Naive thymus-derived CD8-positive, alpha-beta T cell (primary cell): ENCODE results near the gene OTOG. TPM values are rescaled to one million over a fixed set of nuclear protein-coding genes. Genes with fewer than 3 reads are reported as not detected.

Experiments used
- ATAC-seq, 2 donors: fragments of 150-1000 bp; cut with Tn5 transposase in 1 of 2; sonication (Bioruptor Pico), chemical (Tn5 transposase) in 1 of 2; 1 replicate in 1 of 2; 2 replicates in 1 of 2; pipeline ENCODE4 v1.10.0; 2021; ENCODE audit warnings: mild to moderate bottlenecking in 2 of 2, moderate library complexity in 2 of 2
- POLR2A ChIA-PET: fragments of 350-600 bp; sonication (Branson Sonifier 250); formaldehyde crosslinking; loops from one replicate; lab custom pipeline; 2021; ENCODE audit warnings: antibody characterized with exemption; lab: Charles Lee
- DNase-seq, 10 donors: peaks; one replicate each; pipeline versions ENCODE4 v3.0.0 to v3.0.0-alpha.2; 2020 to 2022
- H3K27ac Mint-ChIP-seq, 10 donors: one replicate each; pipeline ENCODE4 v1.8.0; 2020 to 2022; ENCODE audit warnings: mild to moderate bottlenecking in 10 of 10, mixed read lengths in 10 of 10, moderate library complexity in 4 of 10, inconsistent platforms in 1 of 10
- H3K27me3 Mint-ChIP-seq, 5 donors: one replicate each; pipeline ENCODE4 v1.8.0; 2021 to 2022; ENCODE audit warnings: mixed read lengths in 5 of 5
- H3K36me3 Mint-ChIP-seq, 3 donors: one replicate each; pipeline ENCODE4 v1.8.0; 2020 to 2022; ENCODE audit warnings: mixed read lengths in 3 of 3, mild to moderate bottlenecking in 2 of 3, inconsistent platforms in 1 of 3
- H3K4me1 Mint-ChIP-seq, 4 donors: one replicate each; pipeline ENCODE4 v1.8.0; 2021 to 2022; ENCODE audit warnings: mixed read lengths in 4 of 4
- H3K4me3 Mint-ChIP-seq, 10 donors: one replicate each; pipeline ENCODE4 v1.8.0; 2020 to 2022; ENCODE audit warnings: mild to moderate bottlenecking in 10 of 10, mixed read lengths in 10 of 10, moderate library complexity in 6 of 10, inconsistent platforms in 1 of 10
- H3K9me3 Mint-ChIP-seq, 9 donors: one replicate each; pipeline ENCODE4 v1.8.0; 2020 to 2022; ENCODE audit warnings: mixed read lengths in 9 of 9, mild to moderate bottlenecking in 3 of 9, inconsistent platforms in 1 of 9, moderate library complexity in 1 of 9
- polyA plus RNA-seq, 3 donors: library from polyadenylated mRNA; unstranded; fragments of 300-500 nt; fragmentation: Illumina TruSeq; gene quantifications; one replicate each; pipeline ENCODE4 v1.2.3, GENCODE V29; 2021
- total RNA-seq, 8 experiments: library from RNA in 2 of 8; stranded (reverse) in 2 of 8; gene quantifications; one replicate each; pipeline ENCODE4 v1.2.3 and lab custom pipeline; 2021 to 2026

The OTOG gene, protein sequence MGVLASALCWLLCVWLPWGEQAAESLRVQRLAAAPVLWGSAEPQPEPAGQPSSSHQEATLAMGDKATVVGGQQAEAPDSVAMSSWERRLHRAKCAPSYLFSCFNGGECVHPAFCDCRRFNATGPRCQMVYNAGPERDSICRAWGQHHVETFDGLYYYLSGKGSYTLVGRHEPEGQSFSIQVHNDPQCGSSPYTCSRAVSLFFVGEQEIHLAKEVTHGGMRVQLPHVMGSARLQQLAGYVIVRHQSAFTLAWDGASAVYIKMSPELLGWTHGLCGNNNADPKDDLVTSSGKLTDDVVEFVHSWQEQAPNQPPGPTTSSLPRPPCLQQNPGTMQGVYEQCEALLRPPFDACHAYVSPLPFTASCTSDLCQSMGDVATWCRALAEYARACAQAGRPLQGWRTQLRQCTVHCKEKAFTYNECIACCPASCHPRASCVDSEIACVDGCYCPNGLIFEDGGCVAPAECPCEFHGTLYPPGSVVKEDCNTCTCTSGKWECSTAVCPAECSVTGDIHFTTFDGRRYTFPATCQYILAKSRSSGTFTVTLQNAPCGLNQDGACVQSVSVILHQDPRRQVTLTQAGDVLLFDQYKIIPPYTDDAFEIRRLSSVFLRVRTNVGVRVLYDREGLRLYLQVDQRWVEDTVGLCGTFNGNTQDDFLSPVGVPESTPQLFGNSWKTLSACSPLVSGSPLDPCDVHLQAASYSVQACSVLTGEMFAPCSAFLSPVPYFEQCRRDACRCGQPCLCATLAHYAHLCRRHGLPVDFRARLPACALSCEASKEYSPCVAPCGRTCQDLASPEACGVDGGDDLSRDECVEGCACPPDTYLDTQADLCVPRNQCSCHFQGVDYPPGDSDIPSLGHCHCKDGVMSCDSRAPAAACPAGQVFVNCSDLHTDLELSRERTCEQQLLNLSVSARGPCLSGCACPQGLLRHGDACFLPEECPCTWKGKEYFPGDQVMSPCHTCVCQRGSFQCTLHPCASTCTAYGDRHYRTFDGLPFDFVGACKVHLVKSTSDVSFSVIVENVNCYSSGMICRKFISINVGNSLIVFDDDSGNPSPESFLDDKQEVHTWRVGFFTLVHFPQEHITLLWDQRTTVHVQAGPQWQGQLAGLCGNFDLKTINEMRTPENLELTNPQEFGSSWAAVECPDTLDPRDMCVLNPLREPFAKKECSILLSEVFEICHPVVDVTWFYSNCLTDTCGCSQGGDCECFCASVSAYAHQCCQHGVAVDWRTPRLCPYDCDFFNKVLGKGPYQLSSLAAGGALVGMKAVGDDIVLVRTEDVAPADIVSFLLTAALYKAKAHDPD (N-terminal part only)
- total RNA-seq (not detected), polyA plus RNA-seq (not detected), total RNA-seq (lab: John Stamatoyannopoulos, UW) (0 reads per million in 6 experiments)

DNA sequence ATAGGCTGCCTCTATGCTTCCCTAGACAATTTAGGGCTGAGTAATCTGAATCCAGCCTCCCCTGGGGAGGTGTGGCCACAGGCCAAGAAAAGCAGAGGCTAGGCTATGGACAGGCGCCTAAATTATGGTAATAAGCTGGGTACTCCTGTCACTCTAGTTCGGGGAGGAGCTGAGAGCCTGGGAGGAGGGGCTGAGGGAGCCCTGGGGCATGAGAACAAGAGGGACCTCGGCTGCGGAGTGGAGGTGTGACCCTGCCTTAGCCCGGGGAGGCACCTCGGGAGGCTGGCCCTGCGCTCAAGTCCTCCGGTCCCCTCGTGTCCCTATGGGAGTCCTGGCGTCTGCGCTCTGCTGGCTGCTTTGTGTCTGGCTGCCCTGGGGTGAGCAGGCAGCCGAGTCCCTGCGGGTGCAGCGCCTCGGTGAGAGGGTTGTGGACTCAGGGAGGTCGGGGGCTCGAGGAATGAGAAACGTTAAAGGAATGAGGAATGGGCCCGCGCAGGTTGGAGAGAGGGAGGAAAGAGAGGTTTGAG lies at the start of gene OTOG:
Gene OTOG (plus strand): TSS at position 209 of the 527 bp plus-strand sequence. CDS start 114 bp downstream, at position 323.
- Mint-ChIP-seq H3K4me3 (no peak within 1 kb of the TSS), H3K27ac (peak within 1 kb of the TSS in 2 of 10 donors; percentile 5 to 82), H3K27me3 (peaks cover 26 to 42% (median 37%) of the 10 kb centered on the region in 5 donors), H3K4me1 (peaks cover 0 to 7% (median 3%) of the 10 kb centered on the region in 4 donors), H3K9me3 (no peaks in the 10 kb centered on the region), H3K36me3 (no peaks in the 10 kb centered on the region)
- DNase-seq (no peak), ATAC-seq (no peak)
- POLR2A ChIA-PET, result no interaction called here

- Mint-ChIP-seq H3K27me3 (peaks cover 0 to 5% (median 0%) of the 10 kb centered on the region in 5 donors), H3K9me3 (no peaks in the 10 kb centered on the region), H3K4me3 (no peak overlapping the region), H3K27ac (no peak overlapping the region), H3K36me3 (no peaks in the 10 kb centered on the region), H3K4me1 (peaks cover 0 to 2% (median 0%) of the 10 kb centered on the region in 4 donors)
- DNase-seq, result no peak
- ATAC-seq, result no peak
- POLR2A ChIA-PET, result no interaction called here
These were observed 49.0 kb upstream of the OTOG start for GRCh38 chr11:17498058-17498457.

GRCh38 chr11:17498475-17498874 lies 48.6 kb upstream of the OTOG start:
- peak overlapping the region in 1 of 10 donors; percentile 11 for H3K27ac Mint-ChIP-seq
- H3K9me3 Mint-ChIP-seq, result no peaks in the 10 kb centered on the region

GRCh38 chr11:17500673-17501072 lies 46.4 kb upstream of the OTOG start:
- no peaks in the 10 kb centered on the region for H3K36me3 Mint-ChIP-seq
- POLR2A ChIA-PET, result no interaction called here

More at GRCh38 chr11:17498475-17498874, 48.6 kb upstream of the OTOG start:
- Mint-ChIP-seq H3K4me3 (no peak overlapping the region), H3K4me1 (peaks cover 0 to 2% (median 0%) of the 10 kb centered on the region in 4 donors), H3K36me3 (no peaks in the 10 kb centered on the region), H3K27me3 (peaks cover 0 to 5% (median 0%) of the 10 kb centered on the region in 5 donors)
- POLR2A ChIA-PET, result no interaction called here
- no peak for DNase-seq
- ATAC-seq, result no peak

GRCh38 chr11:17502630-17503029 lies 44.4 kb upstream of the OTOG start:
- Mint-ChIP-seq H3K27me3 (peaks cover 0 to 6% (median 0%) of the 10 kb centered on the region in 5 donors), H3K4me3 (no peak overlapping the region), H3K4me1 (no peaks in the 10 kb centered on the region), H3K9me3 (no peaks in the 10 kb centered on the region), H3K36me3 (no peaks in the 10 kb centered on the region), H3K27ac (no peak overlapping the region)
- ATAC-seq, result no peak
- no peak for DNase-seq
- POLR2A ChIA-PET, result no interaction called here

More at GRCh38 chr11:17500673-17501072, 46.4 kb upstream of the OTOG start:
- Mint-ChIP-seq H3K4me1 (peaks cover 0 to 2% (median 0%) of the 10 kb centered on the region in 4 donors), H3K4me3 (no peak overlapping the region), H3K27ac (no peak overlapping the region), H3K9me3 (no peaks in the 10 kb centered on the region), H3K27me3 (peaks cover 0 to 7% (median 0%) of the 10 kb centered on the region in 5 donors)
- DNase-seq (no peak), ATAC-seq (no peak)

- peak overlapping the region in 1 of 10 donors; percentile 28 for H3K27ac Mint-ChIP-seq
- no peaks in the 10 kb centered on the region for H3K9me3 Mint-ChIP-seq
- H3K4me1 Mint-ChIP-seq, result no peaks in the 10 kb centered on the region
- DNase-seq (peak; percentile 61 to 87 (median 73)), ATAC-seq (peak; percentile 81 to 92)
- H3K27me3 Mint-ChIP-seq, result peaks cover 0 to 14% (median 4%) of the 10 kb centered on the region in 5 donors
- H3K4me3 Mint-ChIP-seq, result no peak overlapping the region
- no peaks in the 10 kb centered on the region for H3K36me3 Mint-ChIP-seq
- POLR2A ChIA-PET, result no interaction called here
These were observed 42.5 kb upstream of the OTOG start for GRCh38 chr11:17504330-17505107.

- no peak overlapping the region for H3K27ac Mint-ChIP-seq
- no peaks in the 10 kb centered on the region for H3K36me3 Mint-ChIP-seq
- no peaks in the 10 kb centered on the region for H3K9me3 Mint-ChIP-seq
- no peaks in the 10 kb centered on the region for H3K4me1 Mint-ChIP-seq
- POLR2A ChIA-PET, result no interaction called here
- no peak overlapping the region for H3K4me3 Mint-ChIP-seq
- DNase-seq (no peak), ATAC-seq (no peak)
- H3K27me3 Mint-ChIP-seq, result peaks cover 0 to 14% (median 4%) of the 10 kb centered on the region in 5 donors
These were observed 41.9 kb upstream of the OTOG start for GRCh38 chr11:17505146-17505545.

DNA sequence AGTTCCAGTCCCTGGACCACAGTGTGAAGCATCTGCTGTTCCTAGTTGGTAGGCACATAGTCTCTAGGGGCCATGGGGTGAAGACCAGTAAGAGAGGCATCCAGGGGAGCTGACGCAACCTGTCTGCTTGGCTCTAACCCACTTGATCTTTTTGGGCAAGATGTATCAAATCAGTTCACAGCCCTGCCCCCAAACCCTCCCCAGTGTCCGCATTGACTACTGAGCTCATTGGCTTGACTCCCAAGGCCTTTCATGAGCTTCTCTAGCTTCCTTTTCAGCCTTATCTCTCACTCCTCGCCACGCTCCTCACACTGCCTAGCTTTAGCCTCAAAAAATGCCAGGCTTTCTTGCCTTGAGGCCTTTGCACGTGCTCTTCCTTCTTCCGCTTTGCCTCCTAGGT lies 40.7 kb upstream of the OTOG start:
- H3K27ac Mint-ChIP-seq, result peak overlapping the region in 1 of 10 donors; percentile 28
- no peaks in the 10 kb centered on the region for H3K4me1 Mint-ChIP-seq
- DNase-seq (no peak), ATAC-seq (no peak)
- H3K4me3 Mint-ChIP-seq, result no peak overlapping the region
- POLR2A ChIA-PET, result no interaction called here
- no peaks in the 10 kb centered on the region for H3K9me3 Mint-ChIP-seq
- peaks cover 0 to 14% (median 4%) of the 10 kb centered on the region in 5 donors for H3K27me3 Mint-ChIP-seq
- H3K36me3 Mint-ChIP-seq, result no peaks in the 10 kb centered on the region

DNA sequence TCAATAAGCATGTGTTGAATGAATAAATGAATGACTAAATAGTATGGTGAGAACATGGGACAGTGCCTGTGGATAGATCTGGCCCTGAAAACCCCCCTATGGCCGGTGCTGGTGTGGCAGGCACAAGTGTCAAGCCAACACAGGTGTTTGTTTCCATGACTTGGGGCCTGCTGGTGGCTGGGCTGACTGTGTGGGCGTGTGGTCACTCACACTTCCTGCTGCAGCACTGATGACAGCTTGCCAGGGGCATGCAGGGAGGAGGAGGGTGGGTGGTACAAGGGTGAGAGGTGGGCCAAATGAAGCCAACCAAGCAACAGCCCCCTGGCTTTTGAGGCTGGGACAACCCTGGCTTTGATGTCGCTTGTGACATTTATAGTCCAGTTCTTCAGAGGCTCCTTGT lies 40.1 kb upstream of the OTOG start:
- no peaks in the 10 kb centered on the region for H3K9me3 Mint-ChIP-seq
- no peak for ATAC-seq
- no peaks in the 10 kb centered on the region for H3K4me1 Mint-ChIP-seq
- POLR2A ChIA-PET, result no interaction called here
- peak overlapping the region in 1 of 10 donors; percentile 28 for H3K27ac Mint-ChIP-seq
- H3K36me3 Mint-ChIP-seq, result no peaks in the 10 kb centered on the region
- peaks cover 0 to 16% (median 4%) of the 10 kb centered on the region in 5 donors for H3K27me3 Mint-ChIP-seq
- H3K4me3 Mint-ChIP-seq, result no peak overlapping the region
- no peak for DNase-seq

DNA sequence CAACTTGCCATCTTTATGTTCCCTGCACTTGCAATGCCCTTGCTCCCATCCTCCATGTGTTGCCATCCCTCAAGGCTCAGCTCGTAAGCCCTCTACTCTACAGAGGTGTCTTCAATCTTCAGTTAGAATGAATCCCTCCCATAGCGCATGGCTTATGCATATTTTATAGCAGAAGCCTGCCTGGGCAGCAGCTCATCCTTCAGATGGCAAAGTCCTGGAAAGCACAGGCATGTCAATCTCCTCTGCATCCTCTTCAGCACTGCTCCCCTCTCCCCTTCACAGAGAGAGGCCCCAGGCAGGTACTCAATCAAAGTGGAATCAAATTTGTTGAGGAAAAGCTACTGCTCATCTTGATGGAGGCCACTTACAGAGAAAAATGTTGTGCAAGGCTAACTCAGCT lies 39.3 kb upstream of the OTOG start:
- no peak overlapping the region for H3K4me3 Mint-ChIP-seq
- ATAC-seq (no peak), DNase-seq (no peak)
- no peaks in the 10 kb centered on the region for H3K9me3 Mint-ChIP-seq
- POLR2A ChIA-PET, result no interaction called here
- H3K27me3 Mint-ChIP-seq, result peaks cover 0 to 17% (median 7%) of the 10 kb centered on the region in 5 donors
- H3K27ac Mint-ChIP-seq, result peak overlapping the region in 2 of 10 donors; percentile 2 to 10
- no peaks in the 10 kb centered on the region for H3K4me1 Mint-ChIP-seq
- H3K36me3 Mint-ChIP-seq, result no peaks in the 10 kb centered on the region

DNA sequence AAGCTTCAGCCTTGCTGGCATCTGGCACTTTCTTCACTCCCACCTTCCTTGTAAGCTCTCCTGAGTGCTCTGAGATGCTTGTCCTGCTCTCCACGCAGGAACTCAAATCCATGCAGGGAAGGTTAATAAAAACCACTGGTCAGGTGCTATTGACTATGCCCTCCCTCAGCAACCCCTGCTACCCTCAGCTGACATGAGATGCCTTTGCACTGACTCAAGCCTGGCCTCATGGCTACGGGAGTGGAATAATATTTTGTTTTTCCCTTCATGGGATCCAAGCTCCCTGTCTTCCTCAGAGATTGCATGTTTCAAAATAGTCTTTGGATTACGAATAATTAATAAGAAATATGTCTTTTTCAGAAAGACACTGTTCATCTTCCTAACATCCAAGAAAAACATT lies 38.8 kb upstream of the OTOG start:
- H3K9me3 Mint-ChIP-seq, result no peaks in the 10 kb centered on the region
- H3K27me3 Mint-ChIP-seq, result peaks cover 0 to 20% (median 7%) of the 10 kb centered on the region in 5 donors
- H3K4me3 Mint-ChIP-seq, result no peak overlapping the region
- ATAC-seq (no peak), DNase-seq (no peak)
- peak overlapping the region in 1 of 10 donors; percentile 41 for H3K27ac Mint-ChIP-seq
- POLR2A ChIA-PET, result no interaction called here
- no peaks in the 10 kb centered on the region for H3K36me3 Mint-ChIP-seq
- peaks cover 0 to 2% (median 0%) of the 10 kb centered on the region in 4 donors for H3K4me1 Mint-ChIP-seq
